HUES6 (cell line): ENCODE measurements around the gene PACS1.

Experiments used
- H3K27ac ChIP-seq: 2 replicates; pipeline ENCODE4 v1.7.0; 2013; ENCODE audit warnings: low read depth, mild to moderate bottlenecking, low read length, inconsistent platforms
- H3K27me3 ChIP-seq: 2 replicates; pipeline ENCODE4 v1.6.1; 2013; ENCODE audit warnings: low read length; ENCODE audit not compliant: control insufficient read depth, insufficient read depth
- H3K36me3 ChIP-seq: 2 replicates; pipeline ENCODE4 v1.6.1; 2013; ENCODE audit warnings: low read length; ENCODE audit not compliant: control insufficient read depth, insufficient read depth
- H3K4me1 ChIP-seq: 2 replicates; pipeline ENCODE4 v1.6.1; 2013; ENCODE audit warnings: low read length; ENCODE audit not compliant: control insufficient read depth, insufficient read depth
- H3K4me3 ChIP-seq: 2 replicates; pipeline ENCODE4 v1.5.1; 2013; ENCODE audit warnings: low read depth, low read length
- H3K9ac ChIP-seq: one replicate; pipeline ENCODE4 v1.6.1; 2013; ENCODE audit warnings: mild to moderate bottlenecking, low read length
- H3K9me3 ChIP-seq: 2 replicates; pipeline ENCODE4 v1.6.1; 2013; ENCODE audit warnings: low read depth, low read length; ENCODE audit not compliant: control insufficient read depth, insufficient read depth

Gene PACS1

DNA sequence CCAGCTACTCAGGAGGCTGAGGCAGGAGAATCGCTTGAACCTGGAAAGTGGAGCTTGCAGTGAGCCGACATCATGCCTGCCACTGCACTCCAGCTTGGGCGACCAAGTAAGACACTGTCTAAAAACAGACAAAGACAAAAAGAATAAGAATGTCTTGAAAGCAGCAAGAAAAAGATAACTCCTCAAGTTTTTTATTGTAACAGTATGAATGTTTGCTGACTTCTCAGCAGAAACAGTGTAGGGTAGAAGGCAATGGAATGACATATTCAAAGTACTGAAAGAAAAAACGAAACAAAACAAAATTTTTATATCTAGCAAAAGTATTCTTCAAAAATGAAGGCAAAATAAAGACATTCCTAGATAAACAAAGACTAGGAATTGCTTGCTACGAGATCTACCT, 76.9 kb downstream of the PACS1 start:
- H3K27me3 ChIP-seq: no peaks in the 10 kb centered on the region
- H3K27ac ChIP-seq: no peak overlapping the region
- peaks cover 3% of the 10 kb centered on the region; the same call in 1 of the 2 replicates for H3K9me3 ChIP-seq
- H3K9ac ChIP-seq: no peak overlapping the region
- no peaks in the 10 kb centered on the region for H3K4me1 ChIP-seq
- H3K4me3 ChIP-seq: no peak overlapping the region
- no peaks in the 10 kb centered on the region for H3K36me3 ChIP-seq

DNA sequence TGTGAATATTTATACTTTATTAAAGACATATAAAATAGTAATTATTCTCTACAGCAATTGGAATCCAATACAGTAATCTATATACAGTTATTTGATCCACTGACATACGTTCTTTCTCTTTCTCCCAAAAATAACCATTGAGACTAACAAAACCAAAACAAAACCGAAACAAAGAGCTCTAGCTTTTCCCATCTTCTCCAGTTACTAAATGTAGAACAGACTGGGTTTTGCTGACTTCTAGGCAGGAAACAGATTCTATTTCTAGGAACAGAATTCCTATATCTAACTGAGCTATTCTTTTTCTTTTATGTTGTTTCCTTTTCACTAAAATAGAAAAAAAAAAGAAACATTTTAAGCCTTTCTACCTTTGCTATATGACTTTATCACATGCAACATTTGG, 80.1 kb downstream of the PACS1 start:
- Histone ChIP-seq H3K27ac (no peak overlapping the region), H3K9ac (no peak overlapping the region), H3K4me3 (no peak overlapping the region), H3K36me3 (no peaks in the 10 kb centered on the region), H3K9me3 (peaks cover 3% of the 10 kb centered on the region; the same call in 1 of the 2 replicates), H3K4me1 (no peaks in the 10 kb centered on the region), H3K27me3 (no peaks in the 10 kb centered on the region)

DNA sequence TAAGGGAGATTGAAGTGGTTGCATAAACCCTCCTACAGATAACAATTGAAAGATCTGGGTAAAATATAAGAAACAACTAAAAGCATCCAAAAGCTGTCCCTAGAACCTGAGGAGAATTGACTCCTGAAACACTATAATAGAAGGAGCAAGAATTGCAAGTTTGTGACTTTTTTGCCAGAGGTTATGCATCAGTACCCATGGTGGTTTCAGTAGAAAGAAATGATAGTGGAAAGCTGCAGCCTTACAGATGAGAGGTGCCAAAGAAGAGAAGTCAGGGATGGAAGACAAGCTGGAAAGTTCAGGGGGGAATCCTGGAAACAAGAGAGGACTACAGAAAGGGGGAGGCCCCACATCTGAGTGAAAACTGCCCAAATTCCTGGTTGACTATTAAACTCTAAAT, 80.7 kb downstream of the PACS1 start:
- H3K9ac ChIP-seq: no peak overlapping the region

DNA sequence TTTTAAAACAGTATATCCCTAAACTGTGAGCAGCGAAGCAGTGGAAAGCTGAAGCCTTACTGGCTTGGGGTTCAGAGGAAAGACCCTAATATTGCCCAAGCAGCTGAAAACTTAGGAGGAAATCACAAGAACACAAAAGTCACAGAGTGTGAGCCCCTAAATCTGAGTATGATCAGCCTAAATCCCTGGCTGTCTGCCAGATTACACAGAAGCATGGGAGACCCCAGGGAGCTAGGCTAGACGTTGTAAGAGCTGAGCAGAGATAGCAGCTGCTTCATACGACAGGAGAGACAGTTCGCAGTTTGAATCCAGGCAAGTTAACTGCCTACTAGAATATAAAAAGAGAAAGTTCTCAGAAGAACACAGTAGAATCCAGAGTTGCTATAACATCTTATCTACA, 81.2 kb downstream of the PACS1 start:
- peaks cover 3% of the 10 kb centered on the region; the same call in 1 of the 2 replicates for H3K9me3 ChIP-seq
- no peak overlapping the region for H3K4me3 ChIP-seq
- H3K4me1 ChIP-seq: no peaks in the 10 kb centered on the region
- no peak overlapping the region for H3K9ac ChIP-seq
- H3K36me3 ChIP-seq: no peaks in the 10 kb centered on the region
- no peaks in the 10 kb centered on the region for H3K27me3 ChIP-seq
- H3K27ac ChIP-seq: no peak overlapping the region

More for the DNA sequence above, 80.7 kb downstream of the PACS1 start:
- Histone ChIP-seq H3K27ac (no peak overlapping the region), H3K9me3 (peaks cover 3% of the 10 kb centered on the region; the same call in 1 of the 2 replicates), H3K36me3 (no peaks in the 10 kb centered on the region), H3K27me3 (no peaks in the 10 kb centered on the region), H3K4me3 (no peak overlapping the region), H3K4me1 (no peaks in the 10 kb centered on the region)

DNA sequence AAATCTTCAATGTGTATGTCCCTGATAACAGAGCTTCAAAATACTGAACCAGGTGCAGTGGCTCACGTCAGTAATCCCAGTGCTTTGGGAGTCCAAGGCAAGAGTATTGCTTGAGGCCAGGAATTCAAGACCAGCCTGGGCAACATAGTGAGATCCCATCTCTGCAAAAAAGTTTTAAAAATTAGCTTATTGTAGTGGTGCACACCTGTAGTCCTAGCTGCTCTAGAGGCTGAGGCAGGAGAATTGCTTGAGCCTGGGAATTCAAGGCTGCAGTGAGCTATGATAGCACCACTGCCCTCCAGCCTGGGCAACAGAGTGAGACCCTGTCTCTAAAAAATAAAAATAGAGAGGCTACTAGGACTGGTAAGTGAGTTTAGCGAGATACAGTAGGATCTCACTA, 84.0 kb downstream of the PACS1 start:
- H3K9ac ChIP-seq: no peak overlapping the region
- H3K9me3 ChIP-seq: no peaks in the 10 kb centered on the region
- no peaks in the 10 kb centered on the region for H3K27me3 ChIP-seq
- no peak overlapping the region for H3K4me3 ChIP-seq
- H3K4me1 ChIP-seq: no peaks in the 10 kb centered on the region
- no peaks in the 10 kb centered on the region for H3K36me3 ChIP-seq
- H3K27ac ChIP-seq: no peak overlapping the region

DNA sequence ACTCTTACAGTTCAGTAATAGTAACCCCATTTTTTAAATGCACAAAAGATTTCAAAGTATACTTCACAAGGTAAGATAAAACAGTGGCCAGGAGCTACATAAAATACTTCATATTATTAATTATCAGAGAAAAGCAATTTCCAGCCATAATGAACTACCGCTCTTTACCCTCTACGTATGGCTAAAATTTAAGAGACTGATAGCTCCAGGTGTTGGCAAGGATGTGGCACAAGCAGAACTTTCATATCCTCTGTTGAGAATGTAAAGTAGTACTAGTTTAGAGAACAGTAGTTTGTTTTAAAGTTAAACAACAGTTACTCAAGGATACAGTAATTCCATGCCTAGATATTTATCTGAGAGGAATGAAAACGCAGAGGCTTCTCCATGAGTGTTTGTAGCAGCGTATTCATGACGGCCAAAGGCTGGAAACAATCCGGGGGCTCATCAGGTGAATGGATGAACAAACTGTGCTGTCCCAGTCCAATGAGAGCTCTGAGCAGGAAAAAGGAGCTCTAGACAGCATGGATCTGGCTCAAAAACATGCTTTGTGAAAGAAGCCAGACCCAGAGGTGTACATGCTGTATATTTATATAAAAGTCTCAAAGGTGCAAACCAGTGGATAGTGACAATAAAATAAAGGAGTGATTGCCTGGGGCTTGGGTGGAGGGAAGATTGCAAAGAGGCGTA, 85.5 kb downstream of the PACS1 start:
- H3K27me3 ChIP-seq: no peaks in the 10 kb centered on the region
- H3K4me1 ChIP-seq: no peaks in the 10 kb centered on the region
- H3K9ac ChIP-seq: no peak overlapping the region
- H3K4me3 ChIP-seq: no peak overlapping the region
- H3K9me3 ChIP-seq: no peaks in the 10 kb centered on the region
- no peaks in the 10 kb centered on the region for H3K36me3 ChIP-seq
- no peak overlapping the region for H3K27ac ChIP-seq

DNA sequence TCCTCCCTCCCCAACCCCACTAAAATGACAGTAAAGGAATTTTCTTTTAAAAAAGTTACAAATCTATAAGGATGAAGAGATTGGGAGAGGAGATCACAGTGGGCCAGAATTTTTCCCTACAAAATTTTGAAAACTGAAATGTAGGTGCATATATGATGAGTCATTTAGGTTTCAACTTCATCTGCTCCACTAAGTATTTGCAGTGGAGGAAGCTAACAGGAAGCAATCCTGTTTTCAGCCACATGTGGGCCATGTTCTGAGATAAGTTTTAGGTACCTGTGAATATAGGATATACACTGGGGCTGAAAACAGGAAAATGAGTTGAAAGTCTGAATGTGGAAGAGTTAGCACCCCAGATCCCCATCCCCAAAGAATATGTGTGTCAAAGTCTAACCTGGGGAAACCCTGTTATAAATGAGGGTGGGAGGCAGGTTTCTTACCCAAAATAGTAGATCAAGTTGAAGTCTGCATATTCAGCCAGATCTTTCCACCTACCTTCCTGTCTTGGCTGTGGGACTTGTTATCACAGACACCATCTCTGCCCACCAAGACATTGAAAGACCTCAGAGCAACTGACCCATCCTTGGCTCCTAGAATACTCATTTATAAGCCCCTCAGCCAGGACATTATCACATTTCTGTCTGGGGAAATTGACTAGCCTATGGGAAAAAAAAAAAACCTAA, 87.3 kb downstream of the PACS1 start:
- Histone ChIP-seq H3K4me3 (no peak overlapping the region), H3K9ac (no peak overlapping the region), H3K27me3 (no peaks in the 10 kb centered on the region), H3K4me1 (no peaks in the 10 kb centered on the region; the same call in 1 of the 2 replicates), H3K36me3 (no peaks in the 10 kb centered on the region), H3K9me3 (no peaks in the 10 kb centered on the region), H3K27ac (no peak overlapping the region)

DNA sequence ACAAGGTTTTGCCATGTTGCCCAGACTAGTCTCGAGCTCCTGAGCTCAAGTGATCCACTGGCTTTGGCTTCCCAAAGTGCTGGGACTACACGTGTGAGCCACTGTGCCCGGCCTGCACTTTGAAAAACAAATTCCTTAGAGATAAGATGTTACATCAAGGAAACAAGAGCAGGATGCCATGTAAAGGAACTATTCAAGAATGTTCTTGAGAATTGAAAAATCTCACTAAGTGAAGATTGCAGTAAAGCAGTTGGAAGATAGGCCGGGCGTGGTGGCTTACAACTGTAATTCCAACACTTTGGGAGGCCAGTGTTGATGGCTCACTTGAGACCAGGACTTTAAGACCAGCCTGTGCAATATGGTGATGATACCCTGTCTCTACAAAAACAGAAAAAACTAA, 88.1 kb downstream of the PACS1 start:
- no peak overlapping the region for H3K4me3 ChIP-seq
- H3K36me3 ChIP-seq: no peaks in the 10 kb centered on the region
- H3K9ac ChIP-seq: no peak overlapping the region
- H3K27ac ChIP-seq: no peak overlapping the region
- no peaks in the 10 kb centered on the region; the same call in 1 of the 2 replicates for H3K4me1 ChIP-seq
- no peaks in the 10 kb centered on the region for H3K9me3 ChIP-seq
- H3K27me3 ChIP-seq: no peaks in the 10 kb centered on the region

DNA sequence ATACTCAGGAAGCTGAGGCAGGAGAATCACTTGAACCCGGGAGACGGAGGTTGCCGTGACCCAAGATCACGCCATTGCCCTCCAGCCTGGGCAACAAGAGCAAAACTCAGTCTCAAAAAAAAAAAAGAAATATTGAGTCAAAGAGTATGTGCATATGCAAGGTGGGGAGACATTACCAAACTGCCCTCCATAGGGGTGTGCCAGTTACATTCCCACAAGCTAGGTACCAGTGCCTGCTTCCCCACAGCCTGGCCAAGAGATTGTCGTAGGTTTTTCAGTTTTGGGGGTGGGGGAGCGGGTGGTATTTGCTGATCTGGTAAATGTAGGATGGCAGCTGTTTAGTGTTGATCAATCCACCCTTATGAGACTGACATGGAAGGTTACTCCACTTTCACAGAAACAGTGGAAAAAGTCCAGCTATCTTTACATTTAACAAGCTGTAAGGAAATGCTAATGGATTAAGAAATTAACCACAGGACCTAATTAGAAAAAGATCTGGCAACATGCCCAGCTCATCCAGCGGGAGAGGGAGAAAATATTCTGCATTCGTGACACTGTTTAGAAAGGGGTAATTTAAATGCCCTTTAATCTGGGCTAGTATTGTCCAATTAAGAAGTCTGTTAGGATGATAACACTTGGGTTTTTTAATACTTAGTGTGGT, 89.4 kb downstream of the PACS1 start:
- H3K4me1 ChIP-seq: no peaks in the 10 kb centered on the region; the same call in 1 of the 2 replicates
- H3K9ac ChIP-seq: no peak overlapping the region
- H3K9me3 ChIP-seq: no peaks in the 10 kb centered on the region
- H3K27me3 ChIP-seq: no peaks in the 10 kb centered on the region
- no peaks in the 10 kb centered on the region for H3K36me3 ChIP-seq
- H3K4me3 ChIP-seq: no peak overlapping the region
- no peak overlapping the region for H3K27ac ChIP-seq

DNA sequence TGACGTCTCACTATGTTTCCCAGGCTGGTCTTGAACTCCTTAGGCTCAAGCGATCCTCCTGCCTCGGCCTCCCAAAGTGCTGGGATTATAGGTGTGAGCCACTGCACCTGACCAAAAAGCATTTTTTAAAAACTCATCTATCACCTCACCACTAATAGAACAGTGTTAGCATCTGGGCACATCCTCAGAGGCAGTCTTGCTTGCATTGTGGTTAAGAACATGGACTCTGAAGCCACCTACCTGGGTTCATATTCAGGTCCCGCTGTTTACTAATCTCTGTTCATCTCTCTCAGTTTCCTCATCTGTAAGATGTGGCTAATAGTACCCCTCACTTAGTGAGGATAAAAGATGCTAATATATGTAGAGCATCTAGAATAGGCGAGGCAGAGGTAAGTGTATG, 90.6 kb downstream of the PACS1 start:
- no peaks in the 10 kb centered on the region for H3K9me3 ChIP-seq
- H3K4me1 ChIP-seq: no peaks in the 10 kb centered on the region; the same call in 1 of the 2 replicates
- no peaks in the 10 kb centered on the region for H3K36me3 ChIP-seq
- no peaks in the 10 kb centered on the region for H3K27me3 ChIP-seq
- H3K27ac ChIP-seq: no peak overlapping the region
- no peak overlapping the region for H3K9ac ChIP-seq
- no peak overlapping the region for H3K4me3 ChIP-seq

DNA sequence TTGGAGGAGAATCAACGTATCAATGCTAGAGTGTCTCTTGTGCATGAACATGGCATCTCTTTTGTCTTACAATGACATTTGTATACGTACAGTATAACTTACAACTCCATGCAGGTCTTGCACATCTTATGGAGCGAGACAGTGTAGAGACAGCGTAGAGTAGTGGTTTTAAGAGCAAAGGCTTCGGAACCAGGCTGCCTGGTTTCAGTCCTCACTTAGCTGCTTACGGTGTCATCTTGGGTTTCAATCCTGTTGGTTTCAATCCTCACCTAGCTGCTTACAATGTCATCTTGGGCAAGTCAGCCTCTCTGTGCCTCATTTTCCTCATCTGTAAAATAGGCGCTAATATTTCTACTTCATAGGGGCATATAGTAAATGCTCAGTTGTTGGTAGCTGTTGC, 98.2 kb downstream of the PACS1 start:
- Histone ChIP-seq H3K9me3 (no peaks in the 10 kb centered on the region), H3K4me3 (no peak overlapping the region), H3K27ac (no peak overlapping the region), H3K27me3 (no peaks in the 10 kb centered on the region), H3K4me1 (no peaks in the 10 kb centered on the region), H3K9ac (no peak overlapping the region), H3K36me3 (no peaks in the 10 kb centered on the region)
